ENCODE measurements around the gene RILPL1.

GRCh38 chr12:123576611-123577010, 43.1 kb upstream of the RILPL1 start:
- no peak for TF ChIP-seq YY1 (IDR thresholded peaks at IDR 0.05; ENCODE audit: insufficient read depth, insufficient read length)
- no peak for TF ChIP-seq SUZ12 (IDR thresholded peaks at IDR 0.05; ENCODE audit: extremely low read depth, insufficient read depth, insufficient read length)
- TF ChIP-seq ZNF274 (IDR thresholded peaks at IDR 0.05; ENCODE audit: low read depth, low read length), result no peak
